ENCODE measurements around the gene MLPH.

The MLPH gene

DNA sequence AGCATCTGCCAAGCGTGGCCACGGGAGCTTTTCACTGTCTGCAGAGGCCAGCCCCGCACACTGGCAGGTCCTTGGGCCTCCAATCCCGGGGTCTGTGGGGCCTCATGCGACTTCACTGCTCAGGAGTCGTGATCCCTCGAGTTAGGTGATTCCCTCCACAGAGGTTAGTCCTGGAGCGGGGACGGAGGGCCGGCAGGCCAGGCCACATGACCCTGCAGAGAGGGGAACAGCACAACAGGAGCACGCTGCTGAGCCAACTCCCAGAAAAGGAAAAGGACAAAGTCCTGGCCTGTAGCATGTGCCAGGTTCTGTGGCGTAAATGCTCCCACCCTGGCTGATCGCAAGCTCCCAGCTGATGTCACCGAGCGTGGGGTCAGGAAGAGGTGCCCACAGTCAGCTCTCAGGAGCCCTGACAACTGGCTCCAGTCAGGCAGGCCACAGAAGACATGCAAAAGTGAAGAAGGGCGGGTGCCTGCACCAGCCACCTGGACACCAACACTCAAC, 64.1 kb downstream of the MLPH start:
- no CpG with 5 or more reads among the region's 16 CpGs for WGBS (ENCODE audit: extremely low coverage, insufficient coverage, insufficient read length)
- H3K4me3 ChIP-seq (ENCODE audit: low read depth, low read length): no peak overlapping the region
- no peak overlapping the region for H2BK12ac ChIP-seq (ENCODE audit: low read length)
- no peaks in the 10 kb centered on the region for H3K79me1 ChIP-seq (ENCODE audit: low read length)
- no peak overlapping the region for H3K4ac ChIP-seq (ENCODE audit: low read depth, low read length)
- H4K91ac ChIP-seq (ENCODE audit: low read depth, low read length): no peak overlapping the region
- no peak for DNase-seq
- H3K9ac ChIP-seq (ENCODE audit: low read length): no peak overlapping the region
- H3K79me2 ChIP-seq (ENCODE audit: control insufficient read depth, insufficient read depth, low read length, poor library complexity): no peaks in the 10 kb centered on the region
- no peak overlapping the region for H2AK5ac ChIP-seq (ENCODE audit: low read length)
- H3K27ac ChIP-seq (ENCODE audit: low read depth, low read length): no peak overlapping the region
- H4K12ac ChIP-seq (ENCODE audit: low read depth, low read length): no peak overlapping the region
- H3K36me3 ChIP-seq (ENCODE audit: control insufficient read depth in 1 of 2, insufficient read depth in 2 of 2, low read length in 2 of 2): peaks cover 0 to 2% of the 10 kb centered on the region in 2 experiments
- no peak overlapping the region for H2BK5ac ChIP-seq (ENCODE audit: low read depth, low read length, poor library complexity)
- no peak overlapping the region for H3K14ac ChIP-seq (ENCODE audit: low read length)
- no peak overlapping the region for H3K4me2 ChIP-seq (ENCODE audit: low read length)
- H2BK120ac ChIP-seq (ENCODE audit: insufficient read depth, low read length, poor library complexity): no peak overlapping the region
- no peaks in the 10 kb centered on the region for H3K27me3 ChIP-seq (ENCODE audit: insufficient read depth, low read length)
- no peak overlapping the region for H4K8ac ChIP-seq (ENCODE audit: low read depth, low read length)
- H3K18ac ChIP-seq (ENCODE audit: low read length): no peak overlapping the region
- H3K4me1 ChIP-seq (ENCODE audit: control insufficient read depth in 1 of 2, insufficient read depth in 2 of 2, low read length in 2 of 2): peaks cover 2 to 6% of the 10 kb centered on the region in 2 experiments
- H3K23ac ChIP-seq (ENCODE audit: low read length): no peak overlapping the region
- H3K9me3 ChIP-seq (ENCODE audit: insufficient read depth, low read depth, low read length): peaks cover 14% of the 10 kb centered on the region
- H2AFZ ChIP-seq (ENCODE audit: insufficient read depth, low read length, poor library complexity): no peak overlapping the region

GRCh38 chr2:237552908-237553307, 65.9 kb downstream of the MLPH start:
- no peak overlapping the region for H3K9ac ChIP-seq (ENCODE audit: low read length)
- WGBS (ENCODE audit: extremely low coverage, insufficient coverage, insufficient read length): no CpG with 5 or more reads among the region's 6 CpGs
- H3K23ac ChIP-seq (ENCODE audit: low read length): no peak overlapping the region
- H3K27me3 ChIP-seq (ENCODE audit: insufficient read depth, low read length): no peaks in the 10 kb centered on the region
- H3K4me2 ChIP-seq (ENCODE audit: low read length): no peak overlapping the region
- H3K4ac ChIP-seq (ENCODE audit: low read depth, low read length): no peak overlapping the region
- H3K14ac ChIP-seq (ENCODE audit: low read length): no peak overlapping the region
- DNase-seq: no peak
- no peak overlapping the region for H3K27ac ChIP-seq (ENCODE audit: low read depth, low read length)
- H3K79me1 ChIP-seq (ENCODE audit: low read length): no peaks in the 10 kb centered on the region
- no peaks in the 10 kb centered on the region for H3K4me1 ChIP-seq (ENCODE audit: control insufficient read depth in 1 of 2, insufficient read depth in 2 of 2, low read length in 2 of 2)
- H2AFZ ChIP-seq (ENCODE audit: insufficient read depth, low read length, poor library complexity): no peak overlapping the region
- no peak overlapping the region for H3K18ac ChIP-seq (ENCODE audit: low read length)
- H4K8ac ChIP-seq (ENCODE audit: low read depth, low read length): no peak overlapping the region
- no peak overlapping the region for H2BK120ac ChIP-seq (ENCODE audit: insufficient read depth, low read length, poor library complexity)
- no peak overlapping the region for H2BK12ac ChIP-seq (ENCODE audit: low read length)
- no peak overlapping the region for H3K4me3 ChIP-seq (ENCODE audit: low read depth, low read length)
- no peak overlapping the region for H2AK5ac ChIP-seq (ENCODE audit: low read length)
- H4K91ac ChIP-seq (ENCODE audit: low read depth, low read length): no peak overlapping the region
- H3K79me2 ChIP-seq (ENCODE audit: control insufficient read depth, insufficient read depth, low read length, poor library complexity): no peaks in the 10 kb centered on the region
- peaks cover 14% of the 10 kb centered on the region for H3K9me3 ChIP-seq (ENCODE audit: insufficient read depth, low read depth, low read length)
- no peak overlapping the region for H4K12ac ChIP-seq (ENCODE audit: low read depth, low read length)
- H3K36me3 ChIP-seq (ENCODE audit: control insufficient read depth in 1 of 2, insufficient read depth in 2 of 2, low read length in 2 of 2): peaks cover 0 to 2% of the 10 kb centered on the region in 2 experiments
- no peak overlapping the region for H2BK5ac ChIP-seq (ENCODE audit: low read depth, low read length, poor library complexity)

DNA sequence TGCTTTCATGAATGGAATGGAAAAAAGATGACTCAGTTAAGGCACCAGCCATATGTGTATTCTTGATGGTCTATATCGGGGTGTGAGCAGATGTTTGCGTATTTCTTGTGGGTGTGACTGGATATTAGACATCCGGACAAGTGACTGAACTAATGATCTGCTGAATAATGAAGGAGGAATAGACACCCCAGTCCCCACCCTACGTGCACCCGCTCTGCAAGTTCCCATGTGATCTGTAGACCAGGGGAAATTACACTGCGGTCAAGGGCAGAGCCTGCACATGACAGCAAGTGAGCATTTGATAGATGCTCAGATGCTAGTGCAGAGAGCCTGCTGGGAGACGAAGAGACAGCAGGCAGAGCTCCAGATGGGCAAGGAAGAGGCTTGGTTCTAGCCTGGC, 66.9 kb downstream of the MLPH start:
- no peak overlapping the region for H3K27ac ChIP-seq (ENCODE audit: low read depth, low read length)
- H4K8ac ChIP-seq (ENCODE audit: low read depth, low read length): no peak overlapping the region
- H3K14ac ChIP-seq (ENCODE audit: low read length): no peak overlapping the region
- no peak overlapping the region for H3K18ac ChIP-seq (ENCODE audit: low read length)
- no peaks in the 10 kb centered on the region for H3K27me3 ChIP-seq (ENCODE audit: insufficient read depth, low read length)
- no peak for DNase-seq
- H2AK5ac ChIP-seq (ENCODE audit: low read length): no peak overlapping the region
- no peak overlapping the region for H2BK120ac ChIP-seq (ENCODE audit: insufficient read depth, low read length, poor library complexity)
- H4K12ac ChIP-seq (ENCODE audit: low read depth, low read length): no peak overlapping the region
- H3K4me2 ChIP-seq (ENCODE audit: low read length): no peak overlapping the region
- no CpG with 5 or more reads among the region's 7 CpGs for WGBS (ENCODE audit: extremely low coverage, insufficient coverage, insufficient read length)
- peaks cover 14% of the 10 kb centered on the region for H3K9me3 ChIP-seq (ENCODE audit: insufficient read depth, low read depth, low read length)
- H3K9ac ChIP-seq (ENCODE audit: low read length): no peak overlapping the region
- H3K4ac ChIP-seq (ENCODE audit: low read depth, low read length): no peak overlapping the region
- no peaks in the 10 kb centered on the region for H3K4me1 ChIP-seq (ENCODE audit: control insufficient read depth in 1 of 2, insufficient read depth in 2 of 2, low read length in 2 of 2)
- H3K36me3 ChIP-seq (ENCODE audit: control insufficient read depth in 1 of 2, insufficient read depth in 2 of 2, low read length in 2 of 2): peaks cover 0 to 2% of the 10 kb centered on the region in 2 experiments
- no peaks in the 10 kb centered on the region for H3K79me1 ChIP-seq (ENCODE audit: low read length)
- peak overlapping the region; percentile 15 for H3K4me3 ChIP-seq (ENCODE audit: low read depth, low read length)
- no peak overlapping the region for H4K91ac ChIP-seq (ENCODE audit: low read depth, low read length)
- H3K23ac ChIP-seq (ENCODE audit: low read length): no peak overlapping the region
- no peak overlapping the region for H2BK12ac ChIP-seq (ENCODE audit: low read length)
- no peak overlapping the region for H2AFZ ChIP-seq (ENCODE audit: insufficient read depth, low read length, poor library complexity)
- no peaks in the 10 kb centered on the region for H3K79me2 ChIP-seq (ENCODE audit: control insufficient read depth, insufficient read depth, low read length, poor library complexity)
- no peak overlapping the region for H2BK5ac ChIP-seq (ENCODE audit: low read depth, low read length, poor library complexity)

GRCh38 chr2:237555560-237555959, 68.5 kb downstream of the MLPH start:
- H4K8ac ChIP-seq (ENCODE audit: low read depth, low read length): no peak overlapping the region
- no peaks in the 10 kb centered on the region for H3K4me1 ChIP-seq (ENCODE audit: control insufficient read depth in 1 of 2, insufficient read depth in 2 of 2, low read length in 2 of 2)
- no peaks in the 10 kb centered on the region for H3K27me3 ChIP-seq (ENCODE audit: insufficient read depth, low read length)
- H3K14ac ChIP-seq (ENCODE audit: low read length): no peak overlapping the region
- H2BK12ac ChIP-seq (ENCODE audit: low read length): no peak overlapping the region
- no peak overlapping the region for H3K4ac ChIP-seq (ENCODE audit: low read depth, low read length)
- H3K27ac ChIP-seq (ENCODE audit: low read depth, low read length): no peak overlapping the region
- H2BK5ac ChIP-seq (ENCODE audit: low read depth, low read length, poor library complexity): no peak overlapping the region
- H2AK5ac ChIP-seq (ENCODE audit: low read length): no peak overlapping the region
- no peak for DNase-seq
- H3K23ac ChIP-seq (ENCODE audit: low read length): no peak overlapping the region
- peaks cover 0 to 2% of the 10 kb centered on the region in 2 experiments for H3K36me3 ChIP-seq (ENCODE audit: control insufficient read depth in 1 of 2, insufficient read depth in 2 of 2, low read length in 2 of 2)
- no peaks in the 10 kb centered on the region for H3K79me2 ChIP-seq (ENCODE audit: control insufficient read depth, insufficient read depth, low read length, poor library complexity)
- no peak overlapping the region for H4K91ac ChIP-seq (ENCODE audit: low read depth, low read length)
- no peak overlapping the region for H3K4me2 ChIP-seq (ENCODE audit: low read length)
- H3K18ac ChIP-seq (ENCODE audit: low read length): no peak overlapping the region
- H3K79me1 ChIP-seq (ENCODE audit: low read length): no peaks in the 10 kb centered on the region
- H4K12ac ChIP-seq (ENCODE audit: low read depth, low read length): no peak overlapping the region
- no CpG with 5 or more reads among the region's 1 CpG for WGBS (ENCODE audit: extremely low coverage, insufficient coverage, insufficient read length)
- peaks cover 18% of the 10 kb centered on the region for H3K9me3 ChIP-seq (ENCODE audit: insufficient read depth, low read depth, low read length)
- H3K9ac ChIP-seq (ENCODE audit: low read length): no peak overlapping the region
- H3K4me3 ChIP-seq (ENCODE audit: low read depth, low read length): no peak overlapping the region
- H2BK120ac ChIP-seq (ENCODE audit: insufficient read depth, low read length, poor library complexity): no peak overlapping the region
- no peak overlapping the region for H2AFZ ChIP-seq (ENCODE audit: insufficient read depth, low read length, poor library complexity)
